Measurements from ENCODE around the gene EIF4G3. TPM values are rescaled to one million over a fixed set of nuclear protein-coding genes. Genes with fewer than 3 reads are reported as not detected.

EIF4G3 gene
- total RNA-seq, 1 donor from 2014 or later = 43.0 TPM

- DNase-seq (no peak), ATAC-seq (no peak)
- Histone ChIP-seq H3K9me3 (no peaks in the 10 kb centered on the region), H3K27me3 (ENCODE audit: low read depth) (no peaks in the 10 kb centered on the region), H3K4me1 (peaks cover 5% of the 10 kb centered on the region), H3K36me3 (no peaks in the 10 kb centered on the region), H3K4me3 (no peak overlapping the region), H3K27ac (no peak overlapping the region)
- intact Hi-C loops (cut with DNase I) = no loop called here
- TF ChIP-seq CTCF (IDR thresholded peaks at IDR 0.05) = no peak
These were observed 128.2 kb downstream of the EIF4G3 start for GRCh38 chr1:21048462-21048861.

- TF ChIP-seq CTCF (IDR thresholded peaks at IDR 0.05) = no peak
- no peak for DNase-seq
- Histone ChIP-seq H3K27me3 (ENCODE audit: low read depth) (no peaks in the 10 kb centered on the region), H3K4me1 (peaks cover 5% of the 10 kb centered on the region), H3K27ac (no peak overlapping the region), H3K4me3 (no peak overlapping the region), H3K36me3 (no peaks in the 10 kb centered on the region), H3K9me3 (no peaks in the 10 kb centered on the region)
- intact Hi-C loops (cut with DNase I) = no loop called here
- ATAC-seq = no peak
These were observed 130.6 kb downstream of the EIF4G3 start for GRCh38 chr1:21046132-21046531.

GRCh38 chr1:21045351-21045750 lies 131.3 kb downstream of the EIF4G3 start:
- ATAC-seq (no peak), DNase-seq (no peak)
- no peak for TF ChIP-seq CTCF (IDR thresholded peaks at IDR 0.05)
- no peaks in the 10 kb centered on the region for H3K27me3 ChIP-seq (ENCODE audit: low read depth)
- no peaks in the 10 kb centered on the region for H3K9me3 ChIP-seq
- no peaks in the 10 kb centered on the region for H3K36me3 ChIP-seq
- no peak overlapping the region for H3K27ac ChIP-seq
- H3K4me1 ChIP-seq = peaks cover 5% of the 10 kb centered on the region
- no peak overlapping the region for H3K4me3 ChIP-seq
- intact Hi-C loops (cut with DNase I) = no loop called here

- Histone ChIP-seq H3K27ac (no peak overlapping the region), H3K4me3 (no peak overlapping the region), H3K9me3 (no peaks in the 10 kb centered on the region), H3K4me1 (peaks cover 5% of the 10 kb centered on the region), H3K27me3 (ENCODE audit: low read depth) (no peaks in the 10 kb centered on the region), H3K36me3 (no peaks in the 10 kb centered on the region)
- DNase-seq (no peak), ATAC-seq (no peak)
- TF ChIP-seq CTCF (IDR thresholded peaks at IDR 0.05) = no peak
- intact Hi-C loops (cut with DNase I) = no loop called here
These were observed 133.6 kb downstream of the EIF4G3 start for GRCh38 chr1:21042929-21043605.

- no peaks in the 10 kb centered on the region for H3K27me3 ChIP-seq (ENCODE audit: low read depth)
- ATAC-seq (no peak), DNase-seq (no peak)
- TF ChIP-seq CTCF (IDR thresholded peaks at IDR 0.05) = no peak
- H3K4me1 ChIP-seq = peaks cover 5% of the 10 kb centered on the region
- H3K27ac ChIP-seq = no peak overlapping the region
- no peaks in the 10 kb centered on the region for H3K36me3 ChIP-seq
- no peak overlapping the region for H3K4me3 ChIP-seq
- intact Hi-C loops (cut with DNase I) = no loop called here
- H3K9me3 ChIP-seq = no peaks in the 10 kb centered on the region
These were observed 135.2 kb downstream of the EIF4G3 start for GRCh38 chr1:21041541-21041940.

Measured in lower lobe of right lung (tissue), 2 donors.